K562 treated with DMSO at 1 percent for 24 hours (cell line): Measurements from ENCODE around the gene C6orf136. TPM values are rescaled to one million over a fixed set of nuclear protein-coding genes. Genes with fewer than 3 reads are reported as not detected.

Experiments used
- total RNA-seq: library from RNA; unstranded; fragments of 300-600 nt; gene quantifications from 2 replicates; pipeline ENCODE4 v1.2.3, GENCODE V29; 2022; ENCODE audit warnings: low read depth; ENCODE audit not compliant: insufficient read depth

C6orf136 gene
- 37.5 and 39.4 TPM in 2 replicates for total RNA-seq

GRCh38 chr6:30646450-30647241 is at the start of gene C6orf136:
C6orf136 (plus strand) TSS chr6:30647133; CDS start chr6:30647232, 99 bp downstream.

GRCh38 chr6:30616811-30617564 is 29.9 kb upstream of the C6orf136 start, which contains the start of gene PPP1R10:
PPP1R10 (minus strand) TSS chr6:30617243; CDS start chr6:30609944, 7,299 bp downstream.

GRCh38 chr6:30617565-30618269 is 29.2 kb upstream of the C6orf136 start, which contains the start of gene MRPS18B:
MRPS18B (plus strand) TSS chr6:30617840; CDS start chr6:30617866, 26 bp downstream.

GRCh38 chr6:30626484-30627366 is 20.2 kb upstream of the C6orf136 start, which contains the start of gene ATAT1:
ATAT1 (plus strand) TSS chr6:30626874.

GRCh38 chr6:30672445-30673253 is 25.7 kb downstream of the C6orf136 start, which contains the start of gene DHX16:
DHX16 (minus strand) TSS chr6:30673006; CDS start chr6:30672841, 165 bp downstream.

GRCh38 chr6:30686009-30686907 is 39.3 kb downstream of the C6orf136 start, which contains the start of gene PPP1R18:
PPP1R18 (minus strand) TSS chr6:30686645; CDS start chr6:30686018, 627 bp downstream.

GRCh38 chr6:30690403-30691207 is 43.7 kb downstream of the C6orf136 start, which contains the start of gene NRM:
NRM (minus strand) TSS chr6:30690984; CDS start chr6:30690974, 10 bp downstream.

Other genes with a start within 250 kb of the C6orf136 start
- gene HLA-E, start 157.6 kb upstream of the C6orf136 start, total RNA-seq, result 146 and 147 TPM in 2 replicates
- gene GNL1, start 90.6 kb upstream of the C6orf136 start, total RNA-seq, result 76.2 and 79.9 TPM in 2 replicates
- 14.6 and 16.6 TPM in 2 replicates for gene PRR3, start 89.8 kb upstream of the C6orf136 start, total RNA-seq
- gene ABCF1, start 75.7 kb upstream of the C6orf136 start, total RNA-seq, result 119 and 123 TPM in 2 replicates
- 26.3 and 30.3 TPM in 2 replicates for gene PPP1R10, start 29.9 kb upstream of the C6orf136 start, total RNA-seq
- 89.5 and 94.7 TPM in 2 replicates for gene MRPS18B, start 29.3 kb upstream of the C6orf136 start, total RNA-seq
- 1.4 and 2.2 TPM in 2 replicates for gene ATAT1, start 20.3 kb upstream of the C6orf136 start, total RNA-seq
- gene DHX16, start 25.9 kb downstream of the C6orf136 start, total RNA-seq, result 65.7 and 68.2 TPM in 2 replicates
- 145 and 155 TPM in 2 replicates for gene PPP1R18, start 39.5 kb downstream of the C6orf136 start, total RNA-seq
- 30.7 and 32.7 TPM in 2 replicates for gene NRM, start 43.9 kb downstream of the C6orf136 start, total RNA-seq
- 64.8 and 67.6 TPM in 2 replicates for gene MDC1, start 70.1 kb downstream of the C6orf136 start, total RNA-seq
- 1,630 and 1,662 TPM in 2 replicates for gene TUBB, start 73.2 kb downstream of the C6orf136 start, total RNA-seq
- 309 and 334 TPM in 2 replicates for gene FLOT1, start 95.6 kb downstream of the C6orf136 start, total RNA-seq
- 187 and 201 TPM in 2 replicates for gene IER3, start 97.4 kb downstream of the C6orf136 start, total RNA-seq
- 79.0 and 87.6 TPM in 2 replicates for gene DDR1, start 237.4 kb downstream of the C6orf136 start, total RNA-seq